ENCODE data around the gene PDE11A. TPM values are rescaled to one million over a fixed set of nuclear protein-coding genes. Genes with fewer than 3 reads are reported as not detected.

Gene PDE11A
- total and polyA plus RNA-seq, 2 of the 13 experiments (the other 11 are each of a cell fraction or from before 2014, with no cell fraction given), result 1.2 to 1.7 TPM

DNA sequence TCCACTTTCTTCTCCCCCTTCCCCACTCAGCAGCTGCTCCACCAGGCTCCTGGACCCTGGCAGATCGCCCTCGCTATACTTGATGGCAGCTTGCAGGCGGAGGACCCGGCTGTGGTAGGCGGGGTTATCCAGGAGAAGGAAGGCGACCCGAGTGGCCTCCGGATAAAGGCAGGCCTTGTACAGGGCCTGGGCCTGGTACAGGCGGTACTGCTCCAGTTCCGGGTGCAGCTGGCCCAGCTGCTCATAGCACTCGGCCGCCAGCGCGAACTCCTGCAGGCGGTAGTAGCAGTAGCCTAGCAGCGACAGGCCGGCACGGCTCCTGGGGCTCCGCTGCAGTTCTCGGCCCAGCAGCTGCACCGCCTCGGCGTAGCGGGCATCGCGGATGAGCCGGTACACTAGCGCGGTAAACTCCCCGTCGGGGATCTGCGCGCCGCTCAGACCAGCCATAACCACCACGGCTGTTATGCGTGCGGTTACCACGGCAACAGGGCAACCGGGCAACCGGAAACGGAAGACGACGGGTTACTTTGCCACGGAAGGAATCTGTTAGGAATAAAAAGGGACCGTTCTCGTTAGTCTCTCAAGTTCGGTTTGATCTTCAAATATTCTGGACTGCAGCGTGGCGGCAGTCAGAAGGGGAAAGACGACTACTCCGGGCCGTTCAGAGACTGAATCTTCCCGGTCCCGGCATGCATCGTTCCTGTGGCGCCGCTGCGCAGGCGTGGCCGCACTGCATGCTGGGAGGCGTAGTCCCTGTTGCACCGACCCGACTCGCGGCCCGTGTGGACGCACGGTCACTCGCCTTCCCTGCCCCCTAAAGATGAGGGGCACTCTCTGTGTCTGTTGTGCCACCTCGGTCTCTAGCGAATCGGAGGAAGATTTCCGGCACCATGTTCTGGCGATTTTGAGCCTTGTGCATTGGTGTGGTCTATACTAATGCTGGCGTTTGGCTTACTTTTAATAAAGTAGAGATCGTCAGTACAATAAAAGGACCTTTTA, 454.0 kb downstream of the PDE11A start (continued):
- TF ChIP-seq RCOR2 (CRISPR knock-in tag; IDR thresholded peaks at IDR 0.05) (peak; percentile 19; the same call in 1 of the 2 replicates), MAFG (CRISPR knock-in tag; IDR thresholded peaks at IDR 0.05) (no peak), ZSCAN31 (CRISPR knock-in tag; IDR thresholded peaks at IDR 0.05; ENCODE audit: low read depth) (no peak), ZNF557 (CRISPR knock-in tag; IDR thresholded peaks at IDR 0.05) (no peak), ZNF251 (CRISPR knock-in tag; IDR thresholded peaks at IDR 0.05) (peak; percentile 82; the same call in 1 of the 2 replicates), SCMH1 (CRISPR knock-in tag; IDR thresholded peaks at IDR 0.05; ENCODE audit: borderline replicate concordance) (no peak), NR2F2 (IDR thresholded peaks at IDR 0.05; ENCODE audit: borderline replicate concordance, low read depth) (no peak), KDM6A (CRISPR knock-in tag; IDR thresholded peaks at IDR 0.05; ENCODE audit: low read depth) (no peak), ZNF644 (CRISPR knock-in tag; IDR thresholded peaks at IDR 0.05; ENCODE audit: low read depth) (peak; percentile 78; the same call in 1 of the 2 replicates), ETV6 (CRISPR knock-in tag; conservative IDR thresholded peaks at IDR 0.05) (no peak), ZNF530 (CRISPR knock-in tag; IDR thresholded peaks at IDR 0.05; ENCODE audit: low read depth) (no peak), SRY (CRISPR knock-in tag; IDR thresholded peaks at IDR 0.05) (peak; percentile 64), ZNF30 (CRISPR knock-in tag; IDR thresholded peaks at IDR 0.05) (peak; percentile 87; the same call in 1 of the 2 replicates), DR1 (CRISPR knock-in tag; IDR thresholded peaks at IDR 0.05) (peak; percentile 62), ZSCAN20 (CRISPR knock-in tag; IDR thresholded peaks at IDR 0.05; ENCODE audit: borderline replicate concordance) (no peak), KMT2B (CRISPR knock-in tag; IDR thresholded peaks at IDR 0.05) (peak; percentile 93), TGIF2 (CRISPR knock-in tag; IDR thresholded peaks at IDR 0.05) (no peak; the same call in 1 of the 2 replicates), REPIN1 (CRISPR knock-in tag; IDR thresholded peaks at IDR 0.05; ENCODE audit: borderline replicate concordance, low read depth) (peak; percentile 81), ZNF720 (CRISPR knock-in tag; IDR thresholded peaks at IDR 0.05) (no peak), CHCHD3 (CRISPR knock-in tag; IDR thresholded peaks at IDR 0.05) (no peak; the same call in 1 of the 2 replicates), SP1 (IDR thresholded peaks at IDR 0.05) (no peak), SP1 (CRISPR knock-in tag; IDR thresholded peaks at IDR 0.05) (no peak; the same call in 1 of the 2 replicates), ISX (CRISPR knock-in tag; conservative IDR thresholded peaks at IDR 0.05) (no peak), ZNF619 (CRISPR knock-in tag; IDR thresholded peaks at IDR 0.05) (no peak), NCOR1 (IDR thresholded peaks at IDR 0.05; ENCODE audit: borderline replicate concordance, low read length) (no peak)
- TF ChIP-seq, protein P1, sequence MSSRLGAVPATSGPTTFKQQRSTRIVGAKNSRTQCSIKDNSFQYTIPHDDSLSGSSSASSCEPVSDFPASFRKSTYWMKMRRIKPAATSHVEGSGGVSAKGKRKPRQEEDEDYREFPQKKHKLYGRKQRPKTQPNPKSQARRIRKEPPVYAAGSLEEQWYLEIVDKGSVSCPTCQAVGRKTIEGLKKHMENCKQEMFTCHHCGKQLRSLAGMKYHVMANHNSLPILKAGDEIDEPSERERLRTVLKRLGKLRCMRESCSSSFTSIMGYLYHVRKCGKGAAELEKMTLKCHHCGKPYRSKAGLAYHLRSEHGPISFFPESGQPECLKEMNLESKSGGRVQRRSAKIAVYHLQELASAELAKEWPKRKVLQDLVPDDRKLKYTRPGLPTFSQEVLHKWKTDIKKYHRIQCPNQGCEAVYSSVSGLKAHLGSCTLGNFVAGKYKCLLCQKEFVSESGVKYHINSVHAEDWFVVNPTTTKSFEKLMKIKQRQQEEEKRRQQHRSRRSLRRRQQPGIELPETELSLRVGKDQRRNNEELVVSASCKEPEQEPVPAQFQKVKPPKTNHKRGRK (CRISPR knock-in tag; IDR thresholded peaks at IDR 0.05), result no peak
- TF ChIP-seq, protein P2, sequence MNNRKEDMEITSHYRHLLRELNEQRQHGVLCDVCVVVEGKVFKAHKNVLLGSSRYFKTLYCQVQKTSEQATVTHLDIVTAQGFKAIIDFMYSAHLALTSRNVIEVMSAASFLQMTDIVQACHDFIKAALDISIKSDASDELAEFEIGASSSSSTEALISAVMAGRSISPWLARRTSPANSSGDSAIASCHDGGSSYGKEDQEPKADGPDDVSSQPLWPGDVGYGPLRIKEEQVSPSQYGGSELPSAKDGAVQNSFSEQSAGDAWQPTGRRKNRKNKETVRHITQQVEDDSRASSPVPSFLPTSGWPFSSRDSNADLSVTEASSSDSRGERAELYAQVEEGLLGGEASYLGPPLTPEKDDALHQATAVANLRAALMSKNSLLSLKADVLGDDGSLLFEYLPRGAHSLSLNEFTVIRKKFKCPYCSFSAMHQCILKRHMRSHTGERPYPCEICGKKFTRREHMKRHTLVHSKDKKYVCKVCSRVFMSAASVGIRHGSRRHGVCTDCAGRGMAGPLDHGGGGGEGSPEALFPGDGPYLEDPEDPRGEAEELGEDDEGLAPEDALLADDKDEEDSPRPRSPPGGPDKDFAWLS (CRISPR knock-in tag; IDR thresholded peaks at IDR 0.05; ENCODE audit: borderline replicate concordance), result no peak
- TF ChIP-seq, protein P3, sequence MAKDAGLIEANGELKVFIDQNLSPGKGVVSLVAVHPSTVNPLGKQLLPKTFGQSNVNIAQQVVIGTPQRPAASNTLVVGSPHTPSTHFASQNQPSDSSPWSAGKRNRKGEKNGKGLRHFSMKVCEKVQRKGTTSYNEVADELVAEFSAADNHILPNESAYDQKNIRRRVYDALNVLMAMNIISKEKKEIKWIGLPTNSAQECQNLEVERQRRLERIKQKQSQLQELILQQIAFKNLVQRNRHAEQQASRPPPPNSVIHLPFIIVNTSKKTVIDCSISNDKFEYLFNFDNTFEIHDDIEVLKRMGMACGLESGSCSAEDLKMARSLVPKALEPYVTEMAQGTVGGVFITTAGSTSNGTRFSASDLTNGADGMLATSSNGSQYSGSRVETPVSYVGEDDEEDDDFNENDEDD (CRISPR knock-in tag; IDR thresholded peaks at IDR 0.05; ENCODE audit: borderline replicate concordance), result 0 out of 2 replicates have a peak, but pooled peaks have one; percentile 64
